ENCODE measurements around the gene C8G. TPM values are rescaled to one million over a fixed set of nuclear protein-coding genes. Genes with fewer than 3 reads are reported as not detected.

The C8G gene
- total and polyA plus RNA-seq, 9 of the 15 experiments (the other 6 are each of a cell fraction or from before 2014, with no cell fraction given), result 0.35 to 5.9 (median 2.7) TPM; not detected in 2

DNA sequence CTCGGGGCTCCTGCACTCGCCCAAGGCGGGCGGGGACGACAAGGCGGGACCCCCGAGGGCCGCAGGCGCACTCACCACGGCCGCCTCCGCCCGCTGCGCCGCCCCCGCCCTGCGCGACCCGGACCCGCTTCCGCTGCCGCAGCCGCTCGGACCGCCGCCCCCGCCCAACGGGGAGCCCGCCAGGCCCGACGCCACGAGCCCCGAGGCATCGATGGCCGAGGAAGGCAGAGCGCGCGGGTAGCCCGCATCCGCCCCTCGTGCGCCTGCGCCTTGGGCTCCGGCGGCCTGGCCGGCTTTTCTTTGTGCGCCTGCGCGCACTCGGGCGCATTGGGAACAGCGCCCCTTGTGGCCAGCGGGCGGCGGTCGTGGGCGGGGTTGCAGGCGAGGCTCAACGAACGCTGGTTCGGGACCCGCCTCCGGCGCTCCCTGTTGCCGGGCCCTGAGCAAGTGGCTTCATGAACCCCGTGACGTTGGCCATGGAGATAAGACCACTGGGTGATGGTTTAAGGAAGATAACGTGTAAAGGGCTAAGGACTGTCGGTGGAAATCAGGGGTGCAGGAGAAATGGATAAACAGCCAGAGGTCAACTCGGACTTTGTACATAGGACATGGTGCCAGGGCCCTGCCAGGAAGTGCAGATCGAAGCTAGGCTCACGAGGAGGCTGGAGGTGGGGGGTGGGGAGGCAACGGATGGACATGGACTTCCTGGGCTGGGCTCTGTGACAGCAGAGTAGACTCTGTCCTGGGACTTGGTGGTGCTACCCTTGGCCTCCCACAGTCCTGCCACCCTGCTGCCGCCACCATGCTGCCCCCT is at the start of gene C8G, which contains the start of gene FBXW5 (continued):
- TF ChIP-seq, protein P1, sequence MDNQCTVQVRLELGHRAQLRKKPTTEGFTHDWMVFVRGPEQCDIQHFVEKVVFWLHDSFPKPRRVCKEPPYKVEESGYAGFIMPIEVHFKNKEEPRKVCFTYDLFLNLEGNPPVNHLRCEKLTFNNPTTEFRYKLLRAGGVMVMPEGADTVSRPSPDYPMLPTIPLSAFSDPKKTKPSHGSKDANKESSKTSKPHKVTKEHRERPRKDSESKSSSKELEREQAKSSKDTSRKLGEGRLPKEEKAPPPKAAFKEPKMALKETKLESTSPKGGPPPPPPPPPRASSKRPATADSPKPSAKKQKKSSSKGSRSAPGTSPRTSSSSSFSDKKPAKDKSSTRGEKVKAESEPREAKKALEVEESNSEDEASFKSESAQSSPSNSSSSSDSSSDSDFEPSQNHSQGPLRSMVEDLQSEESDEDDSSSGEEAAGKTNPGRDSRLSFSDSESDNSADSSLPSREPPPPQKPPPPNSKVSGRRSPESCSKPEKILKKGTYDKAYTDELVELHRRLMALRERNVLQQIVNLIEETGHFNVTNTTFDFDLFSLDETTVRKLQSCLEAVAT (IDR thresholded peaks at IDR 0.05), result peak in 1 of 2 experiments; percentile 99; a peak in 2 of 4 replicates
- TF ChIP-seq, protein P2, sequence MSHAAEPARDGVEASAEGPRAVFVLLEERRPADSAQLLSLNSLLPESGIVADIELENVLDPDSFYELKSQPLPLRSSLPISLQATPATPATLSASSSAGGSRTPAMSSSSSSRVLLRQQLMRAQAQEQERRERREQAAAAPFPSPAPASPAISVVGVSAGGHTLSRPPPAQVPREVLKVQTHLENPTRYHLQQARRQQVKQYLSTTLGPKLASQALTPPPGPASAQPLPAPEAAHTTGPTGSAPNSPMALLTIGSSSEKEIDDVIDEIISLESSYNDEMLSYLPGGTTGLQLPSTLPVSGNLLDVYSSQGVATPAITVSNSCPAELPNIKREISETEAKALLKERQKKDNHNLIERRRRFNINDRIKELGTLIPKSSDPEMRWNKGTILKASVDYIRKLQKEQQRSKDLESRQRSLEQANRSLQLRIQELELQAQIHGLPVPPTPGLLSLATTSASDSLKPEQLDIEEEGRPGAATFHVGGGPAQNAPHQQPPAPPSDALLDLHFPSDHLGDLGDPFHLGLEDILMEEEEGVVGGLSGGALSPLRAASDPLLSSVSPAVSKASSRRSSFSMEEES (CRISPR knock-in tag; IDR thresholded peaks at IDR 0.05), result no peak
- peak; percentile 77 for TF ChIP-seq ARID1B (IDR thresholded peaks at IDR 0.05)
- TF ChIP-seq FOXK1 (CRISPR knock-in tag; IDR thresholded peaks at IDR 0.05; ENCODE audit: borderline replicate concordance), result 0 out of 2 replicates have a peak, but pooled peaks have one; percentile 41
- TF ChIP-seq ZNF124 (CRISPR knock-in tag; IDR thresholded peaks at IDR 0.05), result no peak
- no peak for TF ChIP-seq ZNF444 (CRISPR knock-in tag; IDR thresholded peaks at IDR 0.05)
- TF ChIP-seq FOXM1 (IDR thresholded peaks at IDR 0.05; ENCODE audit: low read depth), result no peak
- no peak; the same call in 1 of the 2 replicates for TF ChIP-seq FOXM1 (CRISPR knock-in tag; IDR thresholded peaks at IDR 0.05; ENCODE audit: low read depth)
- TF ChIP-seq, protein P3, sequence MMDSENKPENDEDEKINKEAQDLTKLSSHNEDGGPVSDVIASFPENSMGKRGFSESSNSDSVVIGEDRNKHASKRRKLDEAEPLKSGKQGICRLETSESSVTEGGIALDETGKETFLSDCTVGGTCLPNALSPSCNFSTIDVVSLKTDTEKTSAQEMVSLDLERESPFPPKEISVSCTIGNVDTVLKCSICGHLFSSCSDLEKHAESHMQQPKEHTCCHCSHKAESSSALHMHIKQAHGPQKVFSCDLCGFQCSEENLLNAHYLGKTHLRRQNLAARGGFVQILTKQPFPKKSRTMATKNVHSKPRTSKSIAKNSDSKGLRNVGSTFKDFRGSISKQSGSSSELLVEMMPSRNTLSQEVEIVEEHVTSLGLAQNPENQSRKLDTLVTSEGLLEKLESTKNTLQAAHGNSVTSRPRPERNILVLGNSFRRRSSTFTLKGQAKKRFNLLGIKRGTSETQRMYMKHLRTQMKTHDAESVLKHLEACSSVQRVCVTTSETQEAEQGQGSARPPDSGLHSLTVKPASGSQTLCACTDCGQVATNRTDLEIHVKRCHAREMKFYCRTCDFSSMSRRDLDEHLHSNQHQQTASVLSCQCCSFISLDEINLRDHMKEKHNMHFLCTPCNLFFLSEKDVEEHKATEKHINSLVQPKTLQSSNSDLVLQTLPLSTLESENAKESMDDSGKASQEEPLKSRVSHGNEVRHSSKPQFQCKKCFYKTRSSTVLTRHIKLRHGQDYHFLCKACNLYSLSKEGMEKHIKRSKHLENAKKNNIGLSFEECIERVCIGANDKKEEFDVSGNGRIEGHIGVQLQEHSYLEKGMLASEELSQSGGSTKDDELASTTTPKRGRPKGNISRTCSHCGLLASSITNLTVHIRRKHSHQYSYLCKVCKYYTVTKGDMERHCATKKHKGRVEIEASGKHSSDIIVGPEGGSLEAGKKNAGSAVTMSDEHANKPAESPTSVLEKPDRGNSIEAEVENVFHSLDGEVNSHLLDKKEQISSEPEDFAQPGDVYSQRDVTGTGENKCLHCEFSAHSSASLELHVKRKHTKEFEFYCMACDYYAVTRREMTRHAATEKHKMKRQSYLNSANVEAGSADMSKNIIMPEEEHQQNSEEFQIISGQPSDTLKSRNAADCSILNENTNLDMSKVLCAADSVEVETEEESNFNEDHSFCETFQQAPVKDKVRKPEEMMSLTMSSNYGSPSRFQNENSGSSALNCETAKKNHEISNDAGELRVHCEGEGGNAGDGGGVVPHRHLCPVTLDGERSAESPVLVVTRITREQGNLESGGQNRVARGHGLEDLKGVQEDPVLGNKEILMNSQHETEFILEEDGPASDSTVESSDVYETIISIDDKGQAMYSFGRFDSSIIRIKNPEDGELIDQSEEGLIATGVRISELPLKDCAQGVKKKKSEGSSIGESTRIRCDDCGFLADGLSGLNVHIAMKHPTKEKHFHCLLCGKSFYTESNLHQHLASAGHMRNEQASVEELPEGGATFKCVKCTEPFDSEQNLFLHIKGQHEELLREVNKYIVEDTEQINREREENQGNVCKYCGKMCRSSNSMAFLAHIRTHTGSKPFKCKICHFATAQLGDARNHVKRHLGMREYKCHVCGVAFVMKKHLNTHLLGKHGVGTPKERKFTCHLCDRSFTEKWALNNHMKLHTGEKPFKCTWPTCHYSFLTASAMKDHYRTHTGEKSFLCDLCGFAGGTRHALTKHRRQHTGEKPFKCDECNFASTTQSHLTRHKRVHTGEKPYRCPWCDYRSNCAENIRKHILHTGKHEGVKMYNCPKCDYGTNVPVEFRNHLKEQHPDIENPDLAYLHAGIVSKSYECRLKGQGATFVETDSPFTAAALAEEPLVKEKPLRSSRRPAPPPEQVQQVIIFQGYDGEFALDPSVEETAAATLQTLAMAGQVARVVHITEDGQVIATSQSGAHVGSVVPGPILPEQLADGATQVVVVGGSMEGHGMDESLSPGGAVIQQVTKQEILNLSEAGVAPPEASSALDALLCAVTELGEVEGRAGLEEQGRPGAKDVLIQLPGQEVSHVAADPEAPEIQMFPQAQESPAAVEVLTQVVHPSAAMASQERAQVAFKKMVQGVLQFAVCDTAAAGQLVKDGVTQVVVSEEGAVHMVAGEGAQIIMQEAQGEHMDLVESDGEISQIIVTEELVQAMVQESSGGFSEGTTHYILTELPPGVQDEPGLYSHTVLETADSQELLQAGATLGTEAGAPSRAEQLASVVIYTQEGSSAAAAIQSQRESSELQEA (IDR thresholded peaks at IDR 0.05; ENCODE audit: low read depth), result no peak
- no peak for TF ChIP-seq C11orf30 (IDR thresholded peaks at IDR 0.05; ENCODE audit: low read depth)
- no peak for TF ChIP-seq ZEB2 (IDR thresholded peaks at IDR 0.05)
- no peak for TF ChIP-seq ZNF232 (CRISPR knock-in tag; IDR thresholded peaks at IDR 0.05)
- TF ChIP-seq ARID2 (IDR thresholded peaks at IDR 0.05), result no peak
- no peak for TF ChIP-seq ZNF253 (CRISPR knock-in tag; conservative IDR thresholded peaks at IDR 0.05)
- TF ChIP-seq PYGO2 (tag; IDR thresholded peaks at IDR 0.05), result no peak
- no peak for TF ChIP-seq TFAM (CRISPR knock-in tag; conservative IDR thresholded peaks at IDR 0.05)
- no peak for TF ChIP-seq BACH1 (tag; IDR thresholded peaks at IDR 0.05)
- TF ChIP-seq BRD4 (IDR thresholded peaks at IDR 0.05), result no peak
- no peak for TF ChIP-seq SNRNP70 (optimal IDR thresholded peaks at IDR 0.05; ENCODE audit: low read depth, low read length)
